DMS79 treated with DMSO at 0.1 percent for 48 hours (cell line): Measurements from ENCODE around the gene ADORA2A.

Source experiments
- DNase-seq: peaks from one replicate; lab custom pipeline; 2025; lab: John Stamatoyannopoulos, UW

ADORA2A gene

DNA sequence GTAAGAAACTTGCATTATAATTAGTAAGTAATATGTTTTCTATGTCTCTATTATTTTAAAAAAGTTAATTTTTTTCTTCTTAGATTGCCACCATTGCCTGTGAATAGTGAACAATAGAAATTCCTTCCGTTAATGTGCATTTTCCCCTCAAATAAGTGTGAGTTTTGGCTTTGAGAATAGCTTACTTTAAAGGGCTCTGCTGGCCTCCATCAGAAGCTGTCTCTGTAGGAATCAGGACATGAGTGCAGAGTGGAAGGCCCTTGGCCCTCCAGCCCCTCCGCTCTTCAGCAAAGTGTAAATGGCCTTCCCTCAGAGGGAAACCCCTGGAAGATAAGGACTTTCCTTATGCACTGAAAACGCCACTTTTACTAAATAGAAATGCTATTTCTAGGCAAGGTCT, 24.1 kb upstream of the ADORA2A start:
- no peak for DNase-seq

DNA sequence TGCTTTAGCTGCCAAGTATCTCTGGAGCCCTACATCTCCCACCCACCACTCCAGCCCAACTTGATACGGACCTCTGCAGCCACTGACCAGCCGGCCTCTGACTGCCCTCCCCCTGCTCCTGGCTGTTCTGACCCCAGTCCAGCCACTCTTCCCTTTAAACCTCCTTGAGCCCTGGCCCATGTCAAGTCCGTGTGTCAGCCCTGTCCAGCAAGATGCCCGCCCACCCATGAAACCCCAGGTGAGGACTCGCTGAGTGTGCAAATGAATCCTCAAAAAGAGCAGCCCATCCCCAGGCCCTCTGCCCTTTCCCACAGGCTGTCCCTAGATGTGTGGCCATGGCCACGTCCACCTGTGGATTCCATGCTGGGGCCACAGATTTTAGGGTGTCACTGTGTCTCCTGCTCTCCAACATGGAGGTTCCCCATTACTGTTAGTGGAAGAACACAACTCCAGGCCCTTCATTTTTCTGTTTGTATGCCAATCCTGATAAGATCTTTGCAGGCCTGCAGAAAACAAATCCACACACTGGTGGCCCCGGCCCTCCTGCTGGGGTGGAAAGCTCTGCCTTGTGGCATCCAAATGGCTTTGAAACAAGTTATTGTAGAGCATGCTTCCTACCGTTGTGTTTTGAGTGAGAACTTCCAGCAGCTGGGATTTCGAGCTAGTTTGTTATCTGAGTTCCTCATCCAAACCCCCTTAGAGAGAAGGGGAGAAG, 22.7 kb upstream of the ADORA2A start:
- no peak for DNase-seq

DNA sequence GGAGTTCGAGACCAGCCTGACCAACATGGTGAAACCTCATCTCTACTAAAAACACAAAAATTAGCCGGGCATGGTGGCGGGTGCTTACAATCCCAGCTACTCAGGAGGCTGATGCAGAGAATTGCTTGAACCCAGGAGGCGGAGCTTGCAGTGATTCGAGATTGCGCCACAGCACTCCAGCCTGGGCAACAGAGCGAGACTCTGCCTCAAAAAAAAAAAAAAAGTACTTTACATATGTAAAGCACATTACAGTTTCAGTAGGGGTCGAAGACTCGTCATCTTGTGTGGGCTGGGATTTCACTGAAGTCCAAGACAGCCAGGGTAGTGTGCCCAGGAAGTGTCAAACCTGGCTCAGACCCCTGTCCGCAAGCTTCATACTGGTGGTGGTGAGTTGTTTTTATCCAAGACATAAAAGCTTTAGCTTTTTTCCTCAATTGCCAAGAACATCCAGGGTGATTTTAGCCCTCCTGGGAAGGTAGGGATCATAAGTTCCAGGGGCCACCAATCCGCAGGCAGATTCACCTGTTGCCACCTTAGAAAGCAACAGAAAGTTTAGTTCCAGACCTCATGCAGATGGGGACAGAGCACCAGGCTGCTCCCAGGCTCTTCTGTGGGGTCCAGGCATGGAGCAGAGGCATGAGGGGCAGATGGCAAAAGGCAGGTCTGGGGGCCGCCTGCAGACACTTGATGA, 21.6 kb upstream of the ADORA2A start:
- no peak for DNase-seq

DNA sequence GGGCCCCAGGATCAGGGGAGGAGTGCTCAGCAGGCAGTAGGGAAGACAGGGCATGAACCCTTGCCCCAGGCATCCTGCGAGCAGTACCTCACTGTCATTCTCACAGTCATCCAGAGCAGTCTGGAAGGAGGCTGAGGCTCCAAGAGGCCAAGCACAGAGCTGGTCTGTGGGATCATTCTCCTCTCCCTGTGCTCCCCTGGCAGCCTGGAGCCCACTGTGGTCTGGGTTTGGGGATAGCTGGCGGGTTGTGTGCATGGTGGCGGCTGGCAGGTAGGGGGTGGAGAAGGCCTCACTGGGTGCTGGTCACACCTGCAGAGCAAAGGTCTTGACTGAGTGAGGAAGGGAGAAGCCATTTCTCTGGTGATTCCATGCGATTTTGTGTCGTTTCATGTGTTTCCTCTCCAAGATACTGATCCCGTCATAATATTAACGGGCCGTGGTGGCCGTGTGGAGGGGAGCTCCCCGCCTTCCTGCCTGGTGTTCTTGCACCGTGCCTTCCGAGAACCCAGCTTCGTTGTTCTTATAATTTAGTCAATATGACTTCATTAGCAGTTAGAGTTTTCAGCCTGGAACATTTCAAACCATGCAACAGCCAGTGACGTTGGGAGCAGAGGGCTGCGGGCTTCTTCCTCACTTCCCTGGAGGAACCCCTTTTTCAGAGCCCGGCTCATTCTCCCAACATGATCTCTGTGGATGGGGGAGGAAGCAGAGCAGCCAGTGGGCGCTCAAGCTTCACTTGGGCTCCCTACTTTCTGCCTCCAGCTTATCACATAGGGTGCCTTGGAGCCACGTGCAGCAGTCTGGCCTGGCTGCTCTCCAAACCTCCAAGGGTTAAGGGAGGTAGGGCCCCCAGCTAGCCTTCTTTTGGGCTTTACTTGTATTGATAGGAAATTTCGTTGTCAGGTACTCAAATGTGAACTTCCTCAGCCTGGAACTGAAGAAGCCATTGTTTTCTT, 20.8 kb upstream of the ADORA2A start:
- DNase-seq, result no peak

DNA sequence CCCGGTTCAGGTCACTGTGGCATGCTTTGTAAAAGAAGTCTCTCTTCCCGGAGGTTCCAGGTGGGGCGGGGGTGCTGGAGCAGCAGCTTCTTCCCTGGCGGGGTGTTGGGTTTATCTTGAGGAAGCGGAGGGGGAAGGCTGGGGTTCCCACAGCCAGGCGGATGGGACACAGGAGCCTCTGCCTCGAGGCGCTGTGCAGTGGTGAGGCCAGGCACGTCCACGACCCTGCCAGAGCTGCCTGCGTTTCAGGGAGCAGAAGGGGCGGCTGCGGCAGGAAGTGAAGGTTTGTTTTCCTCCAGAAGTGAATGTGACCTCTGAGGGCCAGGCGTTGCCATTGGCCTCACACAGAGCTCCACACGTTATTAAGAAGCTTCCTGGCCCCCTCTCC, 20.1 kb upstream of the ADORA2A start:
- no peak for DNase-seq

DNA sequence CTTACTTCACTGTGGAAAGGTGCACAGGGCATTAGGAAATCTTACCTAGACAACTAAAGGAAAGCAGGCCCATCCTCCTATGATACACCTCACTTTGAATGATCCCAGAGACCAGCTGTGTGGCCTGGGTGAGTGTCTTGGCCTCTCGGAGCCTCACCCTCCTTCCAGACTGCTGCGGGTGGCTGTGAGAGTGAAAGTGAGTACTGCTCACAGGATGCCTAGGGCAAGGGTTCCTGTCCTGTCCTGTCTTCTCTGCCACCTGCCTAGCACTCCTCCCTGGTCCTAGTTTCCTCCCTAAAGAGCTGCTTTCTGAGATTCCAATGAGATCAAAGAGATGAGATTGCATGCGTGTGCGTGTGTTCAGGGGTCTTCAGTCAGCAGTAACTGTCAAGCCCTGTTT, 19.5 kb upstream of the ADORA2A start:
- DNase-seq, result no peak

DNA sequence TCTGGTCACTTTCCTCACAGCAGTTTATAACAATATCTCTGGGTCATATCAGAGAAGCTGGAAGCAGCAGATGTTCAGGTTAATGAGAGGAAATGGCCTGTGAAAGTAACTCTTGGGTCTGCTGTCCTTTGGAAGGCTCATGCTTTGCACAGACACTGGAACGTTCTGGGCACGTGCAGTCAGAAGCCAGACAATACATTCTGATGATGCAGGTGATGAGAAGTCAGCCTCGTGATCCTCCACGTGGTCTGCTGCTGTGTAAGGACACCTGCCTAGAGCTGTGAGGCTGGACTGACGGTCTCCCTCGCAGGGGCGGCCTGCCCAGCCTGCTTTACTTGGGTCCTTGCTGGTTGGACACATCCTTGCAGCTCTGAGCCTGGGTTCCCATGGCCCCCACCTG, 18.8 kb upstream of the ADORA2A start:
- no peak for DNase-seq

DNA sequence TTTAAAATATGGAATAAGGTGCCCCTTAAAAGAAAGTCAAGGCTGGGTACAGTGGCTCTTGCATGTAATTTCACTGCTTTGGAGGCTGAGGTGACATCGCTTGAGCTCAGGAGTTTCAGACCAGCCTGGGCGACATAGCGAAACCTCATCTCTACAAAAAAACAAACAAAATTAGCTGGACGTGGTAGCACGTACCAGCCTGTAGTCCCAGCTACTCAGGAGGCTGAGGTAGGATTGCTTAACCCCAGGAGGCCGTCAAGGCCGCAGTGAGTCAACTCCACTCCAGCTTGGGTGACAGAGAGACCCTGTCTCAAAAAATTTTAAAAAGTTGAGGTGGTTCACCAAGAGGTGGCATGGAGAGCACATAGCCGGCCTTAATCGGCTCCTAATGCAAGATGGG, 17.7 kb upstream of the ADORA2A start:
- no peak for DNase-seq

DNA sequence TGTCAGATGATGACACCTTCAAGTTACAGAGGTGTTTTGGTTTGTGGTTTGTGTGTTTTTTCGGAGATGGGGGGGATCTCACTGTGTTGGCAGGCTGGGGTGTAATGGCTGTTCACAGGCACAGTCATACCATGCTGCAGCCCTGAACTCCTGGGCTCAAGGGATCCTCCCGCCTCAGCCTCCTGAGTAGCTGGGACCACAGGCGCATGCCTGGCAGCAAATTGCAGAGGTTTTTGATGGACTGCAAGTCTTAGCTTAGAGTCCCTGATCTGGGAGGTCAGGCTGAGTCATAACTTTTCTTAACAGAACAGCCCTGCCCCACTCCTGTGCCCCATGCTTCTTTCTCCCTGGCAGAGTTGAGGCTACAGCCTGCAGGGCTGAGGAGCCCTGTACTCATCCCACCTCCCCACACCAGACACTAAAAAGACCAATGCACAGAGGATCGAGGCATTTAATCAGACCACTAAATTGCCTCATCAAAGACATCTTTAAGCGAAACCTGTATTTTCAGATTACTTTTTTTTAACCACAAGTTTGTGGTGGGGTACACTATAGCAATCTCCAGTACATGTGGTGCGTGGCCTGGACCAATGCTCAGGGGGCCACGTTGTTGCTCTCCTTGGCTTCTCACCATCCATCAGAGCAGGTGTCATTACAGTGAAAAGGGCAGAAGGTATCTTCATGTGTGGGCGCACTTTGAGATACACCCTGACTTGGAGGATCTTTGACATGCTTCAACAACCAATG, 17.1 kb upstream of the ADORA2A start:
- no peak for DNase-seq

DNA sequence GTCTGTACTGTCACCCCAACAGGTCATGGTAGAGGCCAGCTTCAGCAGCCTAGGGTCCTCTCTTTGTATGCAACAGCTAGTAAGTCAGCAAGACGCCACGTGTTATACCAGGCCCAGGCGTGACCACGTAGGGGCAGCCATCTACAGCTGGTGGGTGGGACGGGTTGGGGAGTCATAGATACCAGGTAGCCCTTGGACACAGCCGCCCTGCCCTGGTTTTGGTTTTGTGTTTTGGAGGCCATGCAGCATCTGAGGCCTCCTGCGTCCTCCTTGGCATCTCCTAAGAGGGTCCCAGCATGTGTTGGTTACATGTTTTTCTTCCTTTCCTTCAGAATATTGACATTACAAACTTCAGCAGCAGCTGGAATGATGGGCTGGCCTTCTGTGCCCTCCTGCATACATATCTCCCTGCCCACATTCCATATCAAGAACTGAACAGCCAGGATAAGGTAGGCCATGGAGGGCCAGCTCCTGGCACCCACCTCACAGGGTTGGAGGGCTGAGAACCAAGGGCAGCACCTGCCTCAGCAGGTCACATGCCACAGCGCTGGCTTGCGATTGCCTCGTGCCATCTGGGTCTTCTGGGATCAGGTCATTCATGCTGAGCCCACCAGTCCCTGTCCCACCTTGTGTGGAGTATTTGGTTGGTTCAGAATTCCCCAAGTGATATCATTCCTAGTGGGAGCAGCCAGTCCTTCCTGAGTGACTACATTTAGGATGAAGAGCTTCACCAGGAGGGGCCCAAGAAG, 16.0 kb upstream of the ADORA2A start:
- no peak for DNase-seq

DNA sequence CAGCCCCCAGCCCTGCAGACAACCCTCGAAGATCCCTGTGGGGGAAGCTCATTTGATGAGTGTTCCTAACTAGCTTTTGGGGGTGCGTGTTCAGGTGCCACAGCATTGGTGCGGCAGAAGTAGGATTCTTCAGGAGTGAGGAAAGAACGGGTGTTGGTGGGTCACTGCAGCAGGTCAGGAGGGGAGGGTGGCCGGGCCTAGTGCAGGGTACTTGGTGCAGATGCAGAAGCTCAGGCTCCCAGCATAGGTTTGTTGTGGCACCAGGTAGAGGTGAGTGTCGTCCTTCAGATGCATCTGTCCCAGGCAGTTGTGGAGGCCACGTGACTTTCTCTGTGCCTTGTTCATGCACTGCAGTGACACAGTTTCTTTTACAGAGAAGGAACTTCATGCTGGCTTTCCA, 15.1 kb upstream of the ADORA2A start:
- DNase-seq, result no peak

DNA sequence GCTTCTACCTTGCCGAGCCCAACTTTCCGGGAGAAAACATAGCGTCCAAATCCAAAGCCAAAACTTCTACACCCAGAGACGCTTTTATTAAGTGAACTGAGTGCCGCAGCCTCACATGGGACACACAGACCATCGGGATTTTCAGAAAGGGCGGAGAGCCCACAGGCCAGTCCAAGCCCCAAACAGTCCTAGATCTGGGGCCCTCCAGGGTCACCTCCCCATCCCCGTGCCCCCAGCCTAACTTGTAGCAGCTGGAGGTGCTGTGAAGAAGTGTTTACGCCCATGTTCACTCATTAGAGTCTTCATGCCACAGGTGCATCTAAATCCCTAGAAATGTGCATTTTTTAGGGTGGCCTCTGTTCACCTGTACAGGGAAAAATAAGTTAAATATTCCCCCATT, 14.1 kb upstream of the ADORA2A start:
- no peak for DNase-seq

DNA sequence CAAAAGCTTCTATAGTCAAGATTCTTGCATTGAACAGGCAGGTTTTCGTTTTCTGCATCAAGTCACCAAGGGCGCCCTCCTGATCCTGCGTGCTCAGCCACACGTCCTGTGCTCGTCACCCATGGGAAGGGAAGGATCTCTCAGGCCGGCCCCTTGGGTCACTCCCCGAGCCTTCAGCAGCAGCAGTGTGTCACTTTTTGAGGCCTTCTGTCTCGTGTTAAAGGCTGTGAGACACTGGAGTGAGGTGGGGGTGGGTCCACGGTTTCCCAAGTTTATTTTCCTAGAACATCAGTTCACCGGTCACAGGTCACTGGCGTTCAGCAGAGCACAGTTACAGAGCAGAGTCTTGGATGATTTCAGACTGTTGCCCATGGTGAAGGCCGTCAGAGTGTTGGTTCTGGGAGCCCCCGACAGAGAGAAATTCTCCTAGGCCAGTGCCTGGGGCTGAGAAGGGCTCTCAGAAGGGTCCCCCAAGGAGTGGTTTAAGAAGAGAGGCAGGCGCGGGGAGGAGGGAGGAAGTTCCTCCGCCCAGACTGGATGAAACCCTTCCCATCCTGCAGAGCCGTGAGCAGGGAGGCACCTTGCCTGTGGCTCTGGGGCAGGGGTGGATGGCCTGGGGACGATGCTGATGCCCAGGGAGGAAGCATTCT, 13.5 kb upstream of the ADORA2A start:
- no peak for DNase-seq

DNA sequence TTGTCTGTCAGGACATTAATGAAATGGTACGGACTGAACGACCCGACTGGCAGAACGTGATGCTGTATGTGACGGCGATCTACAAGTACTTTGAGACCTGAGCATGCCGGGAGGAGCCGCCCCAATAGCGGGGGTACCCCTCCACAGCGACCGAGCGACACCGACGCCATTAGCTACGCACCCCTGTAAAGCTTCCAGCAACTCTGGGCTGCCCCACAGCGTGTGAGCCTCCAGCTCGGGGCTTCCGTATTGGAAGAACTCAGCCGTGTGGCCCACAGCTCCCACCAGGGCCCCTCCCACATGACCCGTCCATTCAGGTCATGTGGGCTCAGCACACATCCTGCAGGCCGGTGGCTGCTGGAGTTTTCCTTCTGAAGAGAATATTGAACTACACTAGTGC, 12.9 kb upstream of the ADORA2A start:
- DNase-seq, result no peak

DNA sequence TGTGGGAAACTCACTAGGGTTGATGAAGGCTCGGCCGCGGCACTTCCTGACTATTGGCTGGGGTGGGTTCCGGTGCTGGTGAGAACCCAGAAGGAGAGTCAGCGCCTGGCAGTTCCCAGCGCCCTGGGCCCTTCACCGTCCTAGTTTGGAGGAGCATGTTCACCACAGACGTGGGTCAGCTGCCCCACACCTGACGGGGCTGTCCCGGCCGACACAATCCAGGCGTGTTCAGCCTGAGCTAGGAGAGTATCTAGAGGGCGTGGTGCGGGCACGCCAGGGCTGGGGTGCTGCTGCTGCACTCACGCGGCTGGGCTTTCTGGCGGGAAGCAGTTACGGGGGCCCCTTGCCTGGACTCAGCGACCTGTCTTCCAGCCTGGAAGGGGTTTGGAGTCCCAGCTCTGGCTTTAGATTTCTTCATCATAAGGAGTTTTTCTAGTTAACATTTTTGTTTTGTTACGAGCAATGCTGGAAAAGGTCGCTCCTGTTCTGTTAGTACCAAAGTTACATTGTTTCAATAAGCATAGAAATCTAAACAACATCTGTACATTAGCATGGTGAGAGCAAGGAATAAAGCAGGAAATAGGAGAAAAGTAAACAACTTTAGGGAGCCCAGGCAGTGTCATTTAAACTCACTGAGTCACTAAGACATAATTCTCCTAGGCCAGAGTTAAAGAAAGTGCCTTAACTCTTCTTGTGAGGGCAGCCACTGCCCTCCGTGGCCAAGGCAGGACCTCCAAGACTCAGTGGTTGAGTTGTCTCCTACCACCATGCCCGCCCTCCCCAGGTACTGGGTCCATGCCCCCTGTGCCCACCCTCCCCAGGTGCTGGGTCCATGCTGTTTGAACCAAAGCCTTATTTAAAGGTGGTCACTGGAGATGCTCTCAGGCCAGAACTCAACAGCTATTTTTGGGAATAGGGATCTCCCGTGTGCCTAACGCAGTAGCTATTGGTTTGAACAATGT, 12.1 kb upstream of the ADORA2A start:
- no peak for DNase-seq

DNA sequence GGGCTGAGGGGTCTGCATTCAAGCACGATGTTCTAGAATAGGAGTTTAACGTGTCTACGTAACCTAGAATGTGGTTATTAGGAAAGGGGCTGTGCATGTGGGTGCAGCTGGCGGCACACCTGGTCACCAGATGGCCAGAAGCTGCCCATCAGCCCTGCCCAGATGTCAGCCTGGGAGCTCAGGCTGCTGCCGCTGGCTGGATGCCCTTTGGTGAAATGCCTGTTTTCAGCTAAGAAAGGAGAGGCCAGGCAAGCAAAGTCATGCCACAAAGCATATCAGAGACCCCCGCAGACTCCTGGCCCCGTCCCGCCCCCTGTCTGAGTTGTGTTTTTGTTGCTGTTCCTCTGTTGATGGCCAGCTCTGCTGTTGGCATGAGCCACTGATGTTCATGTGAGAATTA, 11.3 kb upstream of the ADORA2A start:
- no peak for DNase-seq

DNA sequence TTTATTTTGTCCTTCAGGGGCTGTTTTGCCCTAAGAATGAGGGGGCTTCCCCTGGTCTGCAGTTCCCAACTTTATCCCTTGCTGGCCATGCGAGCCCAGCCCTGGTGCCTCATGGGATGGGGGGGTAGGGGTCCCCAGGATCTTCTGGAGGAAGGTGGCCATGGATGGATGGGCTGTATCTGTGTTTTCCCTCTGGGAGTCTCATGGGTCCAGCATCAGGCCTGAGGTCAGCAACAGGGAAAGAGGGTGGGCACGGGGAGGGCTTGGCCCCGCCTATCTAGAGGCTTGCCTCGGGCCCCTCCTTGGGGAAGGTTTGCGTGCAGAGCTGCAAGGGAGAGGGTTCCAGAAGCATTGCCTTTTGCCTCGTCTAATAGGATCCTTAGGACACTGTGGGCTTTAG, 10.8 kb upstream of the ADORA2A start:
- DNase-seq, result no peak

DNA sequence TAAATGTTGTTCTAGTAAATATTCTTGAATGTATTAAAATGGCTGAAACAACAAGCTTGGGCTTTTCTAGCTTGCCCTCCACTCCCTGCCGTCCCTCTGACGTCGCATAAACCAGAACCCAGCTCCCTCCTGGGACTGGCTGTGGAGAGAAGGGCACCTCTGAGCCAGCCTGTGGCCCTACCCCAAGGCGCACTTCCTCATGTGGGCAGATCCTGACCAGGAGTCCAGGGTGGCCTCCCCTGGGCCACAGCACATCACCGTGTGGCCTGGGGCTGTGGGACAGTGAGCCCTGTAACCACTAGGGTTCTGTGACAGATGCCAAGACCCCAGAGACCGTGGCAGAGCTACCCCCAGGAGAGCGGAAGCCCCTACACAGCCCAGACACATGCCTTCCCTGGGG, 10.2 kb upstream of the ADORA2A start:
- no peak for DNase-seq

DNA sequence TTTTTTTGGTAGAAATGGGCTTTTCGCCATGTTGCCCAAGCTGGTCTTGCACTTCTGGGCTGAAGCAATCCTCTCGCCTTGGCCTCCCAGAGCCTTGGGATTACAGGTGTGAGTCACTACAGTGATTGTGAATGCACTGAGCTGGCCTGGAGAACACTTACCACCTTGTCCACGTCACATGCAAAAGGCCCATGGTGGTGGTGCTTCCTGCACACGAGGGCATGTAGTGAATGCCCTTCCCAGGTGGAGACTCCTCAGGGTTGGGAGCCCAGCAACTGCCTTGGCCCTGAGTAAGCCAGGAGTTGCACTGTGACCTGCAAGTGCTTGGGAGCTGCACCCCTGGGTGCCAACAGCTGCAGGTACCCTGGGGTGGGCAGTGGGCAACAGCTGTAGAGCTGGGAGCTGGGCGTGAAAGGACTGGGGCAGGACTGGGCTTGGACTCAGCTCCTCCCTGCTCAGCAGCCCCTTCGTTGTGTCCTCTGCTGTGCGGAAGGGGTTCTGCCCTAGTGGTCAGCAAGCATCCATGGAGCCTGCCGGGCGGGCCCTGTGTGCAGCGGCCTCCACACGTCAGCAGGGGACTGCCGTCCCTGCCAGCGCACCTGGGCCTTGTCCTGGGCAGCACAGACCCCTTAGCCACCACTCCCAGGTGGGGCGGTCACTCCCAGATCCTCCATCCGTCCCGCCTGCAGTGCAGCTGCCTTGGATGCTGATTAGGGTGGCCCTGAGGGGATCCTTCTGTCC, 9.3 kb upstream of the ADORA2A start:
- no peak for DNase-seq
